Measurements from ENCODE around the gene GABPA. TPM values are rescaled to one million over a fixed set of nuclear protein-coding genes. Genes with fewer than 3 reads are reported as not detected.

Gene GABPA
- total and polyA plus RNA-seq, 4 donors = 5.4 to 19.4 (median 11.5) TPM

GRCh38 chr21:25721987-25722386 lies 12.8 kb upstream of the GABPA start (continued):
- TF ChIP-seq SP1 (IDR thresholded peaks at IDR 0.05) = no peak
- no peak for TF ChIP-seq YY1 (IDR thresholded peaks at IDR 0.05)
- no peak for TF ChIP-seq ATF3 (IDR thresholded peaks at IDR 0.05)
- no peak for TF ChIP-seq RAD21 (IDR thresholded peaks at IDR 0.05)
- no peak for TF ChIP-seq HNF4G (IDR thresholded peaks at IDR 0.05)

- Histone ChIP-seq H3K9ac (ENCODE audit: low read depth in 1 of 2, low read length in 2 of 2) (no peak overlapping the region), H3K9me3 (ENCODE audit: control insufficient read depth in 4 of 4, low read length in 3 of 4) (no peaks in the 10 kb centered on the region), H3K36me3 (ENCODE audit: control insufficient read depth in 4 of 4, insufficient read depth in 3 of 4, low read depth in 1 of 4, low read length in 3 of 4) (peaks cover 7 to 65% (median 48%) of the 10 kb centered on the region in 4 donors), H3K27me3 (ENCODE audit: control insufficient read depth in 4 of 4, insufficient read depth in 4 of 4, low read length in 3 of 4) (no peaks in the 10 kb centered on the region), H3K4me3 (ENCODE audit: low read depth in 1 of 3, low read length in 3 of 3) (no peak overlapping the region), H3K4me1 (ENCODE audit: control insufficient read depth in 4 of 4, insufficient read depth in 4 of 4, low read length in 3 of 4) (no peaks in the 10 kb centered on the region), H3K27ac (ENCODE audit: low read depth in 1 of 2, low read length in 2 of 2) (no peak overlapping the region)
- TF ChIP-seq REST (IDR thresholded peaks at IDR 0.05) (no peak), MAX (IDR thresholded peaks at IDR 0.05) (no peak), RXRA (IDR thresholded peaks at IDR 0.05) (no peak), HNF4A (conservative IDR thresholded peaks at IDR 0.05) (no peak), ATF3 (IDR thresholded peaks at IDR 0.05) (no peak), CTCF (IDR thresholded peaks at IDR 0.05; ENCODE audit: low read depth, low read length, missing input control) (no peak)
- WGBS = 87% methylated on average over 3 of the region's 3 CpGs
- DNase-seq (ENCODE audit: low spot score) = no peak
Observed at GRCh38 chr21:25722631-25723030, 12.1 kb upstream of the GABPA start.

- Histone ChIP-seq H3K4me3 (ENCODE audit: low read depth in 1 of 3, low read length in 3 of 3) (no peak overlapping the region), H3K27me3 (ENCODE audit: control insufficient read depth in 4 of 4, insufficient read depth in 4 of 4, low read length in 3 of 4) (no peaks in the 10 kb centered on the region), H3K36me3 (ENCODE audit: control insufficient read depth in 4 of 4, insufficient read depth in 3 of 4, low read depth in 1 of 4, low read length in 3 of 4) (peaks cover 3 to 24% (median 22%) of the 10 kb centered on the region in 4 donors), H3K4me1 (ENCODE audit: control insufficient read depth in 4 of 4, insufficient read depth in 4 of 4, low read length in 3 of 4) (peaks cover 8 to 41% (median 34%) of the 10 kb centered on the region in 4 donors), H3K9me3 (ENCODE audit: control insufficient read depth in 4 of 4, low read length in 3 of 4) (no peaks in the 10 kb centered on the region), H3K9ac (ENCODE audit: low read depth in 1 of 2, low read length in 2 of 2) (no peak overlapping the region), H3K27ac (ENCODE audit: low read depth in 1 of 2, low read length in 2 of 2) (no peak overlapping the region)
- no peak for DNase-seq (ENCODE audit: low spot score)
- WGBS = 79% methylated on average over 6 of the region's 6 CpGs
- TF ChIP-seq ATF3 (IDR thresholded peaks at IDR 0.05) (no peak), NR2F2 (IDR thresholded peaks at IDR 0.05) (no peak), ZBTB33 (IDR thresholded peaks at IDR 0.05) (no peak), RXRA (IDR thresholded peaks at IDR 0.05) (no peak), RAD21 (IDR thresholded peaks at IDR 0.05) (no peak), MAX (IDR thresholded peaks at IDR 0.05) (no peak), GABPA (IDR thresholded peaks at IDR 0.05 in 1 of 2, conservative IDR thresholded peaks at IDR 0.05 in 1 of 2) (no peak), SP1 (IDR thresholded peaks at IDR 0.05) (no peak), FOXA2 (IDR thresholded peaks at IDR 0.05) (no peak), YY1 (IDR thresholded peaks at IDR 0.05) (no peak), CTCF (IDR thresholded peaks at IDR 0.05; ENCODE audit: low read depth, low read length, missing input control) (no peak), HNF4G (IDR thresholded peaks at IDR 0.05) (no peak), EGR1 (IDR thresholded peaks at IDR 0.05; ENCODE audit: low read depth in 2 of 2) (no peak), TAF1 (conservative IDR thresholded peaks at IDR 0.05) (no peak)
Observed at GRCh38 chr21:25732091-25732760, 2.5 kb upstream of the GABPA start.

Measured in liver (tissue), 9 donors.